ENCODE data around the gene TIMMDC1.

GRCh38 chr3:119514637-119515036 lies 16.3 kb downstream of the TIMMDC1 start:
- TF ChIP-seq CTCF (IDR thresholded peaks at IDR 0.05) (no peak), POLR2A (IDR thresholded peaks at IDR 0.05) (no peak), POLR2AphosphoS5 (IDR thresholded peaks at IDR 0.05; ENCODE audit: insufficient read depth in 1 of 2, low read depth in 1 of 2) (no peak)
